ENCODE data around the gene PRKCE. TPM values are rescaled to one million over a fixed set of nuclear protein-coding genes. Genes with fewer than 3 reads are reported as not detected.

PRKCE gene
- total RNA-seq, 1 experiment from 2014 or later, result 4.4 TPM

DNA sequence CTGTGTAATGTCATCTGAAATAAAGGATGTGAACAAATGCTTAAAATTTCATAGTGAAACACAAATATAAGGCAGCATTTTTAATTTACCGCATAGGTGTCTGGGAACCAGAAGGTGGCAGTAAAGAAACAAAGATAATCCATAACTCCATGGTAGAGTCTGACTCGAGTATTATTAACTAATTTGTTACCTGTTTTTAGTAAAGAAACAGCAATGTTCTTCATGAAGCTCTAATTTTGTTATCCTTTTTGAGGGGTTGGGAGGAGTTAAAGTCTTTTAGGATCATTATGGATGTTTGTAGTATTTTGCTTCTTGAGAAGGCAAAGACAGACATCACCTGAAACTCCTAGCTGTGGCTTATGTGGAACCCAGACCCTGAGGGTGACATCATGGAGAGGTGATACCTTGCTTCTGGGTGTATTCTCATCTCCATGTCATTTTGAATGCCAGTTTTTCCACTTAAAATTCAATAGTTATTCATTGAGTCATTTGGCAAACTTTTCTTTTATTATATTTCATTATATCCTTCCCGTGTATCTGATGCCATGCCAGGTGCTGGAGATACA lies 359.5 kb downstream of the PRKCE start:
- TF ChIP-seq, protein P1, sequence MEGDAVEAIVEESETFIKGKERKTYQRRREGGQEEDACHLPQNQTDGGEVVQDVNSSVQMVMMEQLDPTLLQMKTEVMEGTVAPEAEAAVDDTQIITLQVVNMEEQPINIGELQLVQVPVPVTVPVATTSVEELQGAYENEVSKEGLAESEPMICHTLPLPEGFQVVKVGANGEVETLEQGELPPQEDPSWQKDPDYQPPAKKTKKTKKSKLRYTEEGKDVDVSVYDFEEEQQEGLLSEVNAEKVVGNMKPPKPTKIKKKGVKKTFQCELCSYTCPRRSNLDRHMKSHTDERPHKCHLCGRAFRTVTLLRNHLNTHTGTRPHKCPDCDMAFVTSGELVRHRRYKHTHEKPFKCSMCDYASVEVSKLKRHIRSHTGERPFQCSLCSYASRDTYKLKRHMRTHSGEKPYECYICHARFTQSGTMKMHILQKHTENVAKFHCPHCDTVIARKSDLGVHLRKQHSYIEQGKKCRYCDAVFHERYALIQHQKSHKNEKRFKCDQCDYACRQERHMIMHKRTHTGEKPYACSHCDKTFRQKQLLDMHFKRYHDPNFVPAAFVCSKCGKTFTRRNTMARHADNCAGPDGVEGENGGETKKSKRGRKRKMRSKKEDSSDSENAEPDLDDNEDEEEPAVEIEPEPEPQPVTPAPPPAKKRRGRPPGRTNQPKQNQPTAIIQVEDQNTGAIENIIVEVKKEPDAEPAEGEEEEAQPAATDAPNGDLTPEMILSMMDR (IDR thresholded peaks at IDR 0.05; ENCODE audit: insufficient read depth in 1 of 2, low read depth in 1 of 2, low read length in 1 of 2, severe bottlenecking in 1 of 2, unreplicated experiment in 1 of 2), result peak; percentile 61 to 67
- Mint-ChIP-seq H3K4me1 (ENCODE audit: low read depth, unreplicated experiment) (peaks cover 16% of the 10 kb centered on the region), H3K36me3 (ENCODE audit: insufficient read depth, unreplicated experiment) (no peaks in the 10 kb centered on the region), H3K27me3 (ENCODE audit: insufficient read depth, unreplicated experiment) (no peaks in the 10 kb centered on the region), H3K27ac (ENCODE audit: unreplicated experiment) (no peak overlapping the region), H3K9me3 (ENCODE audit: unreplicated experiment) (no peaks in the 10 kb centered on the region), H3K4me3 (ENCODE audit: unreplicated experiment) (no peak overlapping the region)
- Histone ChIP-seq H3K36me3 (ENCODE audit: control insufficient read depth, insufficient read depth, low read length) (no peaks in the 10 kb centered on the region), H3K27me3 (replicated peaks; ENCODE audit: control insufficient read depth, insufficient read depth, low read length) (no peaks in the 10 kb centered on the region), H3K4me1 (peaks cover 17% of the 10 kb centered on the region), H3K4me3 (ENCODE audit: low read depth, low read length) (no peak overlapping the region), H3K9me3 (no peaks in the 10 kb centered on the region)
- CTCF ChIA-PET, result interaction anchor here (0.6 to 1.0 kb wide), 4 partner anchors 18 to 452 kb away, joined by 3 read pairs; no protein-coding TSS in a partner anchor
- no peak for DNase-seq
- POLR2A ChIA-PET, result interaction anchor here (0.5 kb wide), 1 partner anchor 52 kb away, joined by 3 read pairs; no protein-coding TSS in a partner anchor
- BruUV-seq (replicated peaks), result no TSS peak
- intact Hi-C loops (cut with micrococcal nuclease; ENCODE audit: unreplicated experiment), result loop anchor here (1.0 to 5.0 kb wide), 3 partner anchors 51 to 450 kb away; no protein-coding TSS in a partner anchor

DNA sequence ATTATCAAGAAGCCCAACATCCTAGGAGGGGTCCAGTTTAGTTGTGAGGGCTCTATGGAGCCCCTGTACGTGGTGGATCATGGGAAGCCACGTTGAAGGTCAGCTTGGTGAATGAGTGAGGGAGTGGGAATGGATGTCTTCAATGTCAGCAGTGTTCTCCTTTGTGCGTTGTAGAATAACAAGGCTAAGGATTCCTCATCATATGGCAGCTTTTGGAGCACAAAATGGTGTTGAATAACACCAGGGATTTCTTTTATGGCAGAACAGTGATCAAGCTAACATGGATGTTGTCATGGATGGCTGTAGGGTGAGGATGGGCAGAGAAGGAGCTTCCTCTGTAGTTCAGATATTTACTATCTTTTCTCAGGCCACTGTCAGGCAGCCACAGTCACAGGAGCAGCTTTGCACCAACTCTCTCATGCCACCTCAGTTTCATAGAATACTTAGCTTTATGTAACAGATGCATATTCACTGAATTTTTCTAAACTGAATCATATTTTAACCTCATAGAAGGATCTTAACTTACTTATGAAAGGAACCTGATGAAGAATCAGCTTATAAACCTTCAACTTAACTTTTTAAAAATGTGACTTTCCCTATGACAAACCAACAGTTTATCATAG lies 361.3 kb downstream of the PRKCE start:
- BruUV-seq (replicated peaks), result no TSS peak
- intact Hi-C loops (cut with micrococcal nuclease; ENCODE audit: unreplicated experiment), result loop anchor here (5.0 kb wide), 1 partner anchor 50 kb away; no protein-coding TSS in a partner anchor
- Mint-ChIP-seq H3K4me1 (ENCODE audit: low read depth, unreplicated experiment) (no peaks in the 10 kb centered on the region), H3K9me3 (ENCODE audit: unreplicated experiment) (no peaks in the 10 kb centered on the region), H3K36me3 (ENCODE audit: insufficient read depth, unreplicated experiment) (no peaks in the 10 kb centered on the region), H3K4me3 (ENCODE audit: unreplicated experiment) (no peak overlapping the region), H3K27ac (ENCODE audit: unreplicated experiment) (no peak overlapping the region), H3K27me3 (ENCODE audit: insufficient read depth, unreplicated experiment) (no peaks in the 10 kb centered on the region)
- DNase-seq, result no peak
- no peaks in the 10 kb centered on the region for H3K27me3 ChIP-seq (replicated peaks; ENCODE audit: control insufficient read depth, insufficient read depth, low read length)
- H3K9me3 ChIP-seq, result no peaks in the 10 kb centered on the region
- peaks cover 2% of the 10 kb centered on the region; the same call in 1 of the 2 replicates for H3K4me1 ChIP-seq
- H3K36me3 ChIP-seq (ENCODE audit: control insufficient read depth, insufficient read depth, low read length), result no peaks in the 10 kb centered on the region
- CTCF ChIA-PET, result interaction anchor here (0.6 to 0.9 kb wide), 2 partner anchors 10 to 50 kb away, joined by 3 to 5 read pairs; no protein-coding TSS in a partner anchor
- POLR2A ChIA-PET, result no interaction called here
- TF ChIP-seq, protein P1 (IDR thresholded peaks at IDR 0.05; ENCODE audit: insufficient read depth in 1 of 2, low read depth in 1 of 2, low read length in 1 of 2, severe bottlenecking in 1 of 2, unreplicated experiment in 1 of 2), result no peak
- no peak overlapping the region for H3K4me3 ChIP-seq (ENCODE audit: low read depth, low read length)

DNA sequence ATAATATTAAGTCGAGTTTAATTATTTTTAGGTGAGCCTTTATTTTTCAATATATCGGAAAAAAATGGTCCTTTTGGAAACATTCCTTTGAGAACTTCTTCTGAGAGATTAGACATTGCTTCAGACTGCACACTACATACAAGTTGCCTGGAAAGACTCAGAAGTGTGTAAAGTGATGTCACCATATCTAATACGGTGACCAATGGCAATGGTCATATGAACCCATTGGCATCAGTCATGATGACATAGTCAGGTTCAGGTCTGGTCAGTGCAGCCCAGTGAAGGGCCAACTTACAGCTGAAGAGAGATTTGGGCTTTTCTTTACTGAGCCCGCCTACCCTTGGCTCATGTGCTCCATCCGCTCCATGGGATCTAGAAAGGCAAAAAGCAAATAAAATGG lies 362.3 kb downstream of the PRKCE start:
- intact Hi-C loops (cut with micrococcal nuclease; ENCODE audit: unreplicated experiment), result loop anchor here (5.0 kb wide), 1 partner anchor 49 kb away; no protein-coding TSS in a partner anchor
- Mint-ChIP-seq H3K27ac (ENCODE audit: unreplicated experiment) (no peak overlapping the region), H3K27me3 (ENCODE audit: insufficient read depth, unreplicated experiment) (no peaks in the 10 kb centered on the region), H3K4me3 (ENCODE audit: unreplicated experiment) (no peak overlapping the region), H3K36me3 (ENCODE audit: insufficient read depth, unreplicated experiment) (no peaks in the 10 kb centered on the region), H3K9me3 (ENCODE audit: unreplicated experiment) (no peaks in the 10 kb centered on the region), H3K4me1 (ENCODE audit: low read depth, unreplicated experiment) (no peaks in the 10 kb centered on the region)
- no peaks in the 10 kb centered on the region for H3K4me1 ChIP-seq
- no peaks in the 10 kb centered on the region for H3K27me3 ChIP-seq (replicated peaks; ENCODE audit: control insufficient read depth, insufficient read depth, low read length)
- no peak overlapping the region for H3K4me3 ChIP-seq (ENCODE audit: low read depth, low read length)
- no peaks in the 10 kb centered on the region for H3K36me3 ChIP-seq (ENCODE audit: control insufficient read depth, insufficient read depth, low read length)
- no peak for DNase-seq
- no TSS peak for BruUV-seq (replicated peaks)
- TF ChIP-seq, protein P1 (IDR thresholded peaks at IDR 0.05; ENCODE audit: insufficient read depth in 1 of 2, low read depth in 1 of 2, low read length in 1 of 2, severe bottlenecking in 1 of 2, unreplicated experiment in 1 of 2), result no peak
- no peaks in the 10 kb centered on the region for H3K9me3 ChIP-seq
- ChIA-PET CTCF (no interaction called here), POLR2A (no interaction called here)

Data from Caco-2 (cell line).